ENCODE data around the gene MSLN.

MSLN gene

DNA sequence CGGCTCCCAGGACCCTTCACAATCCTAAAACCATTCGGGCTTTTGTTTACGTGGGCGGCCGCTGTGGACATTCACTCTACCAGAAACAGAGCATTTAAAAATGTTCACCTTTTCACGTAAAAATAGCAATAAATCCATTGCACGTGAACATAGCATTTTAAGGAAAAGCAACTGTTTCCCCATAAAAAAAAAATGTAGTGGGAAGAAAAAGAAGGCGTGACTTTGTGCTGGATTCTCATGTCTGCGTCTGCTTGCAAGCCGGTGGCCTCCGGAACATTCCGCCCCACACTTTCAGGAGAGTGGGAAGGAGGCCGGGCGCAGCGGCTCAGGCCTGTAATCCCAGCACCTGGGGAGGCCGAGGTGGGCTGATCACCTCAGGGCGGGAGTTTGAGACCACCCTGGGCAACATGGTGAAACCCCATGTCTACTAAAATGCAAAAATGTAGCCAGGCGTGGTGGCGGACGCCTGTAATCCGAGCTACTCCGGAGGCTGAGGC, 53.4 kb downstream of the MSLN start:
- no peak for FAIRE-seq

DNA sequence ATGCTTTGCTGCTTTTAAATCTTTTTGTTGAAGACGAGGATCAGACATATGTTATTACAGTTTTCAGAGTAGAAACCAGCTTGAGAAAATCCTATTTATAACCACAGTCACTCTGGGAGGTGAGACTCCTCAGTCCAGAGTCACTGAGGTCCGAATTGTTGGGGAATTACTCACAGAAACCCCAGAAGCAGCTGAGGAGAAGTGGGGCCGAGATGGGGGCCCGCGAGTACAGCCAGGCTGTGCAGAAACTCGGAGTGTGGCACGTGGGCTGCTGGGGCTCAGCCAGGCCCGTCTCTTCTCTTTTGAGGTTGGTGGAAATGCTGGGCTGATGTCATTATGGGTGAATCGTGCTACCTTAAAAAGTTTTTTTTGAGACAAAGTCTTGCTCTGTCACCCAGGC, 54.4 kb downstream of the MSLN start:
- FAIRE-seq = no peak

DNA sequence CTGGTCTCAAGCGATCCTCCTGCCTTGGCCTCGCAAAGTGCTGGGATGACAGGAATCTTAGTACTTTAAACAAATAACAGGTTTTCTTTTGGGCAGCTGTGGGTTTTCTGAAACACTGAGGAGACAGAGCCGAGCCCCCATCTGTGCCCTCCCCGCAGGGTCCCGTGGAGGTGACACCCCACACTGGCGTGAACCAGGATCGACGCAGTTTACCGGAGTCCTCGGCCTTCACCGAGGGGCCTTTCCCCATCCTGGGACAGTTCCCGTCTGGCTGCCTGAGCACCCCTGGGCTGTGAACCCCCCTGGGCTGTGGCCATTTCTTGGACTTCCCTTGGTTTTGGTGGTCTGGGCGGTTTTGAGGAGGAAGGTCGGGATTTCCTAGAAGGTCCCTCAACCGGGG, 55.3 kb downstream of the MSLN start:
- no peak for FAIRE-seq

DNA sequence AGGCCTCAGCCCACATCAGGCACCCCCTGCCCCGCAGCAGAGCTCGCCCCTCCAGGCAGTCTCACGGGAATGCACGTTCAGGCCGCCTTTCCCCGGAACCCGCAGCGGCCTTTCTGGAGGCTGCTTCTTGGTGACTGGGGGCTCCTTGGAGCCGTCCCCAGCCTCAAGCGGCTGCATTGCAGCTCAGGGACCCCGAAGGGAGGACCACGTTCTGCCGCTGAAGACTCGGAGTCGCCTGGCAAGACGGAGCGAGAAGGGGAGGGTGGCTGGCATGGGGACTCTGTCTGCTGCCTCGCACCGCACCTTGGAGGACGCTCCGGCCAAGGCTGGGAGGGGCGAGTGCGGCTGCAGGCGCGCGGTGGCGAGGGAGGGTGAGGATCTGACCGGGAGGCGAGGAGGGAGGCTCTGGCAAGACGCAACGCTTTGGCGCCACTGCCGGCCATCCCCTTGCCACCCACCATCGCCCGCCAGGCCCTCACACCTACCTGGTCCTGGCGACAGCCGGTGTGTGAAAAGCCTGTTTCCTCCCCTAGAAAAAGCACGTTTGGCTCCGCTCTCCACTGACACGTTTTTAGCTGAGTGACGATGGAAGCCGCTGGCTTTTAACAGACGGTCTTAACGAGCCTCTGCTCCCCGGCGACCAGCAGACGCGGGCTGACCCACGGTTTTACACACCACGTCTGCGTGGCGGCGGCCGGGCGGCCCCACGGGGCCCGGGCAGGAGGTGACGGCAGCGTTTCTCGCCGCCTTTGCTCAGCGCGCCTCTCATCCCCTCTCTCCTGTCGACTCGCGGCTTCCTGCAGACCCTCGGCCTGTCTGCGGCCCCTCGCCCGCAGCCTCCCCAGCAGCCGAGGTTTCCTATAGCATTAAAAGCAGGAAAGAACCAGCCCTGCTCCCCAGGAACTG, 56.7 kb downstream of the MSLN start:
- no peak for FAIRE-seq

DNA sequence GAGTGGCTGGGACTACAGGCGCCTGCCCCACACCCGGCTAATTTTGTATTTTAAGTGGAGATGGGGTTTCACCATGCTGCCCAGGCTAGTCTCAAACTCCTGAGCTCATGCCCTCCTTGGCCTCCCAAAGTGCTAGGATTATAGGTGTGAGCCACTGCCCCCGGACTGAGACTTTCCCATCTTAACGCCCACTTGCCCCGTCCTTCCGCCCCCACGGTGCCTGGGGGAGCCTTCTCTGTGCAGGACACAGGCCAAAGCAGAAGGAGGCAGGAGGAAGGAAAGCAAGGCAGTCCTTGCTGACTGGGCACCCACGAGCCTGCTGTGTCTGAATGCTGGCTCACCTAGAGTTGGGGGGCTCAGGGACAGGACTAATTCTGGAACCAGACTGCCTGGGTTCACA, 57.6 kb downstream of the MSLN start:
- FAIRE-seq = no peak
